ENCODE measurements around the gene ZNF124.
A peak's percentile ranks its signal among the peaks of the same experiment; 100 is the strongest.
"Not testable (repeated sequence)": the region's sequence is repeated elsewhere in the genome, so short reads cannot be mapped to it uniquely, and the experiment has no call there.

The ZNF124 gene

DNA sequence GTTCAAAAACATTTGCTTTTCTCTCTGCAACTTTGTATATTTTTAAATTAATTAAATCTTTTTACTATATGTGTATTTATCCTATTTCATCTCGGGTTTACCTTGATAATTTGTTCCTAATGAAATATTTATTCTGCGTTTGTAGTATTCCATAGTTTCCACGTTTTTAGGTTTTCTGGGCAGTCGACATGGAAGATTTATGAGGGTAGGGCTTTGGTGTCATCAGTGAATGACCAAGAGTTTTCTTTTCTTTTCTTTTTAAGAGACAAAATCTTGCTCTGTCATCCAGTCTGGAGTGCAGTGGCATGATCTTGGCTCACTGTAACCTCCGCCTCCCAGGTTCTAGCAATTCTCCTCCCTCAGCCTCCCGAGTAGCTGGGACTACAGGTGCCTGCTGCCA, 50.4 kb downstream of the ZNF124 start:
- TF ChIP-seq CTCF (IDR thresholded peaks at IDR 0.05; ENCODE audit: low read depth, low read length, missing control alignments): no peak
- no peak for DNase-seq (ENCODE audit: low read depth)
- H3K4me3 ChIP-seq (ENCODE audit: low read depth, low read length): no peak overlapping the region
- in situ Hi-C loops (cut with HindIII; ENCODE audit: low sequenced_read_pairs): no loop called here

- DNase-seq (ENCODE audit: low read depth); in situ Hi-C loops (cut with HindIII; ENCODE audit: low sequenced_read_pairs): not testable (repeated sequence)
Measured at GRCh38 chr1:247120408-247120668, 51.5 kb downstream of the ZNF124 start.

GRCh38 chr1:247119600-247120407, 52.0 kb downstream of the ZNF124 start:
- TF ChIP-seq CTCF (IDR thresholded peaks at IDR 0.05; ENCODE audit: low read depth, low read length, missing control alignments): no peak
- no peak overlapping the region for H3K4me3 ChIP-seq (ENCODE audit: low read depth, low read length)
- in situ Hi-C loops (cut with HindIII; ENCODE audit: low sequenced_read_pairs): no loop called here
- DNase-seq (ENCODE audit: low read depth): no peak

More at GRCh38 chr1:247120408-247120668, 51.5 kb downstream of the ZNF124 start:
- not testable (repeated sequence) for H3K4me3 ChIP-seq (ENCODE audit: low read depth, low read length)

DNA sequence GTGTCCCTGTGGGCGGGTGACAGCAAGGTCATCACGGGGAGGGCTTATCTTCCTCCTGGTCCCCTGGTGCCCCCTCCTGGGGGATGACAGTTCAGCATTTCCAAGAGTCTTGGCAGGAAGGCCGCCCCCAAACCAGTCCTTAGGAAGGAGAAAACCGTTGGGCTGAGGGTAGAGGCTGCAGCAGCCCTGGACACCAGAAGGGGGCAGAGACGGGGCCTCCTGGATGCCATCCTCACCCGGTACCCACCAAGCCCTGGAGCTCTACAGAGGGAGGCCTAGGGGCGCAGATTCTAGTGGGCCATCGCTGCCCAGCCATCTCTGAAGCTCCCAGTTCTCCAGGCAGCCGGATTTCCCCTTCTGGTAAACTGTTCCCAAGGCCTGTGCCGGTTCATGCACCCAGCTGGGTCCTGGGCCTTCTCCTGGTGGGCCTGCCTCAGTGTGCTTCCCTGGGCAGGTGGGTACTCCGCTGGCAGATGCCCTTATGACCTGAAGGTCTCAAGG, 52.8 kb downstream of the ZNF124 start:
- DNase-seq (ENCODE audit: low read depth): no peak
- in situ Hi-C loops (cut with HindIII; ENCODE audit: low sequenced_read_pairs): no loop called here
- TF ChIP-seq CTCF (IDR thresholded peaks at IDR 0.05; ENCODE audit: low read depth, low read length, missing control alignments): peak; percentile 14
- H3K4me3 ChIP-seq (ENCODE audit: low read depth, low read length): no peak overlapping the region

DNA sequence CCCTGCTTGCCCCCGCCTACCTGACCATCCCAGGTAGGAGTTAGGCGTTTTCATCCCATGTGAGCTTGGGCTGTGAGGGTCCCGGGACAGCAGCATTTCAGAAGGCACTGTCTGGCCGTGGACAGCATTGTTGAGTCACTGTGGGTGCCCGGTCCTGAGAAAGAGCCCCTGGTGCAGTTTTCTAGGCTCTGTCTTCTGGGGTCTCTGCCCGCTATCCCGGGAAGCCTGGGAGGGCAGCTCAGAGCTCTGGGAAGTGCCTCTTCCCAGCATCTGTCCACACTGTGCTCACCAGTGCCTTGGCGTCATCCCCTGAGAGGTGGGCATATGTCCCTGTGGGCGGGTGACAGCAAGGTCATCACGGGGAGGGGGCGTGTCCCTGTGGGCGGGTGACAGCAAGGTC, 56.3 kb downstream of the ZNF124 start:
- DNase-seq (ENCODE audit: low read depth): no peak
- TF ChIP-seq CTCF (IDR thresholded peaks at IDR 0.05; ENCODE audit: low read depth, low read length, missing control alignments): no peak
- in situ Hi-C loops (cut with HindIII; ENCODE audit: low sequenced_read_pairs): no loop called here
- H3K4me3 ChIP-seq (ENCODE audit: low read depth, low read length): no peak overlapping the region

GRCh38 chr1:247115141-247115510, 56.7 kb downstream of the ZNF124 start:
- DNase-seq (ENCODE audit: low read depth): no peak
- TF ChIP-seq CTCF (IDR thresholded peaks at IDR 0.05; ENCODE audit: low read depth, low read length, missing control alignments): no peak
- in situ Hi-C loops (cut with HindIII; ENCODE audit: low sequenced_read_pairs): no loop called here
- no peak overlapping the region for H3K4me3 ChIP-seq (ENCODE audit: low read depth, low read length)

DNA sequence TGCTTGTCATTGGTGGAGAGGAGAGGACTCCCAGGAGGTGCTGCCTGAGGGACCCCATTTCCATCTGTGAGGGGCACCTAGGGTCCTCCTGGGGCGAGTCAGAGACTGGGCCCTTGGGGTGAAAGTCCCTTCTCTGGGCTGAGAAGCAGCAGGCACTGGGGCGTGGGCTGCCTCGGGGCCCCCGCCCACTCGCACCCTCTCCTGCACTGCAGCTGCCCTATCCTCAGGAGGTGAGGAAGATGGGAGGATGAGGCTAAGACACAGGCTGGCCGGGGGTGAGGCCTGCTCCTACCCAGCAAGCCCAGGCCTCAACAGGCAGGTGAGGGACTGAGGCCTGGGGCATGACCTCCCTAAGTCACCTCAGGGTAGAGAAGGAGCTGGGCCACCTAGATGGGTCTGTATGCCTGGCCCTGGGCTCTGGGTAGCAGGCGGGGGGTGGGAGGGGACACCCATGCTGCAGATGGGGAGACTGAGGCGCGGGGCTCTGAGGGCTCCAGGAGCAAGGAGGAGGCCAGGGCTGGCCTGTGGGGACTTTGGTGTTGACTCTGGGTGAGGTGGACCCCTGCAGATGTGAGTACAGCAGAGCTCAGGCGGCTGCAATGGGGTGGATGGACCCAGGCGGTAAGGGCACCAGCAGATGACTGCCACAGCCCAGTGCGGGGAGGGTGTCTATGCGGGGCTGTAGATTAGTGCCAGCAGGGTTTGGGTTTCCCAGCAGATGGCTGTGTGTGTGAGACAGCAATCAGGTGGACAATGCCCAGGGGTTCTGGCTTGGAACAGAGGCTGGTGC, 57.3 kb downstream of the ZNF124 start:
- TF ChIP-seq CTCF (IDR thresholded peaks at IDR 0.05; ENCODE audit: low read depth, low read length, missing control alignments): no peak
- in situ Hi-C loops (cut with HindIII; ENCODE audit: low sequenced_read_pairs): no loop called here
- DNase-seq (ENCODE audit: low read depth): no peak
- H3K4me3 ChIP-seq (ENCODE audit: low read depth, low read length): no peak overlapping the region
